GM12892 (cell line): ENCODE data around the gene RND2. TPM values are rescaled to one million over a fixed set of nuclear protein-coding genes. Genes with fewer than 3 reads are reported as not detected.
A peak's percentile ranks its signal among the peaks of the same experiment; 100 is the strongest.
"Not testable (repeated sequence)": the region's sequence is repeated elsewhere in the genome, so short reads cannot be mapped to it uniquely, and the experiment has no call there.

Experiments
- DNase-seq: peaks from one replicate; pipeline ENCODE4 v3.0.0; 2011; ENCODE audit not compliant: insufficient read length
- FAIRE-seq: peaks from 2 replicates; lab custom pipeline; 2011; peaks lifted over from hg19 to GRCh38; lab: Jason Lieb, UNC
- POLR2A ChIP-seq: IDR thresholded peaks from 2 replicates; pipeline ENCODE4 v1.6.1; 2011; ENCODE audit warnings: low read depth, low read length, control low read depth
- POLR2AphosphoS5 ChIP-seq: IDR thresholded peaks from 2 replicates; pipeline ENCODE4 v1.6.1; 2011; ENCODE audit warnings: low read depth, low read length, control low read depth
- TAF1 ChIP-seq: IDR thresholded peaks from 2 replicates; pipeline ENCODE4 v1.6.1; 2011; ENCODE audit warnings: low read depth, mild to moderate bottlenecking, control low read depth, low read length, borderline replicate concordance
- polyA plus RNA-seq: library from polyadenylated mRNA; unstranded; fragments of >200 nt; gene quantifications from one replicate; pipeline ENCODE4 v1.2.1, GENCODE V29; 2012; ENCODE audit warnings: missing spikeins, inconsistent platforms; ENCODE audit not compliant: missing spikeins

The RND2 gene
- 0.11 TPM for polyA plus RNA-seq

- peak; percentile 88 for FAIRE-seq
- peak; percentile 89 for DNase-seq
- TF ChIP-seq TAF1: no peak
- no peak for TF ChIP-seq POLR2AphosphoS5
- TF ChIP-seq POLR2A: no peak
Measured at GRCh38 chr17:43024407-43025289, at the start of gene RND2. Gene RND2, plus strand, starts transcription at chr17:43025231. Its CDS starts 117 bp downstream, at chr17:43025348.

GRCh38 chr17:42975265-42975664 is 49.8 kb upstream of the RND2 start:
- no peak for DNase-seq
- TF ChIP-seq POLR2AphosphoS5 (no peak), TAF1 (no peak), POLR2A (no peak)

GRCh38 chr17:42975701-42976100 is 49.3 kb upstream of the RND2 start:
- not testable (repeated sequence) for FAIRE-seq, DNase-seq

More at GRCh38 chr17:42975265-42975664, 49.8 kb upstream of the RND2 start:
- FAIRE-seq: no peak

- no peak for TF ChIP-seq TAF1
- no peak for TF ChIP-seq POLR2A
- TF ChIP-seq POLR2AphosphoS5: no peak
- DNase-seq (peak; percentile 45), FAIRE-seq (no peak)
Measured at GRCh38 chr17:42979511-42980273, 45.3 kb upstream of the RND2 start, which contains the start of gene PTGES3L. Gene PTGES3L, minus strand, starts transcription at chr17:42980080. Its CDS starts 27 bp downstream, at chr17:42980053.

- FAIRE-seq (peak; percentile 67), DNase-seq (peak; percentile 92)
- TF ChIP-seq TAF1 (peak; percentile 38; the same call in 1 of the 2 replicates), POLR2AphosphoS5 (no peak), POLR2A (peak; percentile 68; the same call in 1 of the 2 replicates)
Measured at GRCh38 chr17:42980274-42980765, 44.7 kb upstream of the RND2 start, which contains the start of gene RUNDC1. Gene RUNDC1, plus strand, starts transcription at chr17:42980565. Its CDS starts 12 bp downstream, at chr17:42980577.

- DNase-seq (peak; percentile 60), FAIRE-seq (peak; percentile 83)
- TF ChIP-seq POLR2AphosphoS5 (peak; percentile 62; the same call in 1 of the 2 replicates), POLR2A (peak; percentile 58; the same call in 1 of the 2 replicates), TAF1 (no peak)
Measured at GRCh38 chr17:42980766-42981397, 44.1 kb upstream of the RND2 start.

- TF ChIP-seq POLR2A (no peak), POLR2AphosphoS5 (no peak), TAF1 (no peak)
- FAIRE-seq (no peak), DNase-seq (no peak)
Measured at GRCh38 chr17:42982266-42982665, 42.8 kb upstream of the RND2 start.

GRCh38 chr17:42985225-42985624 is 39.8 kb upstream of the RND2 start:
- peak; percentile 67 for FAIRE-seq
- DNase-seq: no peak
- TF ChIP-seq POLR2A: no peak
- no peak for TF ChIP-seq POLR2AphosphoS5
- TF ChIP-seq TAF1: no peak

GRCh38 chr17:42989141-42989540 is 35.9 kb upstream of the RND2 start:
- FAIRE-seq: no peak
- TF ChIP-seq POLR2A (no peak), POLR2AphosphoS5 (no peak)
- no peak for DNase-seq

- TF ChIP-seq TAF1 (no peak), POLR2A (no peak), POLR2AphosphoS5 (no peak)
- DNase-seq (no peak), FAIRE-seq (no peak)
Measured at GRCh38 chr17:42989726-42990652, 35.0 kb upstream of the RND2 start.
